ENCODE results near the gene KCNIP4. TPM values are rescaled to one million over a fixed set of nuclear protein-coding genes. Genes with fewer than 3 reads are reported as not detected.
"Not testable (repeated sequence)": the region's sequence is repeated elsewhere in the genome, so short reads cannot be mapped to it uniquely, and the experiment has no call there.

Gene KCNIP4
- total RNA-seq, 4 donors from 2014 or later = 0.19 to 0.50 (median 0.34) TPM; not detected in 1

- Histone ChIP-seq H3K9me3 (no peaks in the 10 kb centered on the region), H3K36me3 (no peaks in the 10 kb centered on the region), H3K4me3 (no peak overlapping the region), H3K4me1 (peaks cover 0 to 15% (median 10%) of the 10 kb centered on the region in 4 donors), H3K27me3 (no peaks in the 10 kb centered on the region), H3K27ac (replicated peaks in 1 of 4) (no peak overlapping the region)
- 30% methylated on average over 4 of the region's 4 CpGs for WGBS
- intact Hi-C loops (cut with DNase I) = no loop called here
- no peak for DNase-seq (ENCODE audit: extremely low spot score)
- TF ChIP-seq CTCF (IDR thresholded peaks at IDR 0.05) (no peak), POLR2AphosphoS5 (IDR thresholded peaks at IDR 0.05) (no peak), POLR2A (IDR thresholded peaks at IDR 0.05; ENCODE audit: low read depth) (no peak), EP300 (IDR thresholded peaks at IDR 0.05) (no peak)
Observed at GRCh38 chr4:20809812-20810211, 1138.8 kb downstream of the KCNIP4 start.

- Histone ChIP-seq H3K27ac (replicated peaks in 1 of 4) (no peak overlapping the region), H3K4me1 (no peaks in the 10 kb centered on the region), H3K9me3 (peaks cover 0 to 7% (median 2%) of the 10 kb centered on the region in 4 donors), H3K4me3 (no peak overlapping the region), H3K27me3 (no peaks in the 10 kb centered on the region), H3K36me3 (no peaks in the 10 kb centered on the region)
- TF ChIP-seq CTCF (IDR thresholded peaks at IDR 0.05) (no peak), POLR2A (IDR thresholded peaks at IDR 0.05; ENCODE audit: low read depth) (no peak), EP300 (IDR thresholded peaks at IDR 0.05) (no peak), POLR2AphosphoS5 (IDR thresholded peaks at IDR 0.05) (no peak)
- DNase-seq (ENCODE audit: extremely low spot score) = no peak
- intact Hi-C loops (cut with DNase I) = no loop called here
- 87% methylated on average over 1 of the region's 1 CpG for WGBS
Observed at GRCh38 chr4:20805716-20806115, 1142.9 kb downstream of the KCNIP4 start.

DNA sequence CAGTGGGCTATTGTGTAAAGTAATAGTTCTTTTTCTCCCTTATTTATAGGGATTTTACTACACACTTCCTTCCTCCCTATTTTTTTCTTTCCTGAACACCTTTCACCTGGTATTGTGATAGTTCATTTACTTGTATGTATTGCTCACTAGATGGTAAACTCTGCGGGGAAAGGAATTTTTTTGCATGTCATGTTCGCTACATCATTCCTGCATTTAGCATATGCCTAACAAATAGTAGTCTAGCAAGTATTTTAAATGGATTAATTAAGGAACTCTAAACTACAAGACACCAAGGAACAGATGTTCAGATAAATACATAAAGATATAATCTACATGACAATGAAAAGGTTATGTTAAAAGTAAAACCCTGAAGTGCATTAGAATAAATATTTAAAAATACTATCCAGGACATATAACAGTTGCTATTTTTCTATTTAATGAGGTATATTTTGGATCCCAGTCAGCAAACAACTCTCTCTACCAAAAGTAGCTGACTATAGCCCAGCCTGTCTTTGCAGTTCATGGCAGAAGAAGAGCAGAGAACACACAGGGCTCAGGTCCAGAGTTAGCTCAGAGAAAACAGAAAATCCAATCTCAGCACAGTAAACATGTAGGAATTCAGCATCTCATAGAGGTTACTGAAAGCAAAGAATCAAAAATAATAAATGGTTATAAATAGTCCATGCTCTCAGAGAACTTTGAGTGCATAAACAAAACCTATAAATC is 1160.5 kb downstream of the KCNIP4 start:
- WGBS = 54% methylated on average over 2 of the region's 2 CpGs
- no peaks in the 10 kb centered on the region for H3K36me3 ChIP-seq
- no peak for DNase-seq (ENCODE audit: extremely low spot score)
- H3K4me3 ChIP-seq = no peak overlapping the region
- TF ChIP-seq POLR2AphosphoS5 (IDR thresholded peaks at IDR 0.05) = no peak
- no peak for TF ChIP-seq CTCF (IDR thresholded peaks at IDR 0.05)
- TF ChIP-seq EP300 (IDR thresholded peaks at IDR 0.05) = no peak
- intact Hi-C loops (cut with DNase I) = no loop called here
- no peaks in the 10 kb centered on the region for H3K4me1 ChIP-seq
- no peaks in the 10 kb centered on the region for H3K27me3 ChIP-seq
- no peak overlapping the region for H3K27ac ChIP-seq (replicated peaks in 1 of 4)
- H3K9me3 ChIP-seq = peaks cover 0 to 5% (median 4%) of the 10 kb centered on the region in 4 donors

DNA sequence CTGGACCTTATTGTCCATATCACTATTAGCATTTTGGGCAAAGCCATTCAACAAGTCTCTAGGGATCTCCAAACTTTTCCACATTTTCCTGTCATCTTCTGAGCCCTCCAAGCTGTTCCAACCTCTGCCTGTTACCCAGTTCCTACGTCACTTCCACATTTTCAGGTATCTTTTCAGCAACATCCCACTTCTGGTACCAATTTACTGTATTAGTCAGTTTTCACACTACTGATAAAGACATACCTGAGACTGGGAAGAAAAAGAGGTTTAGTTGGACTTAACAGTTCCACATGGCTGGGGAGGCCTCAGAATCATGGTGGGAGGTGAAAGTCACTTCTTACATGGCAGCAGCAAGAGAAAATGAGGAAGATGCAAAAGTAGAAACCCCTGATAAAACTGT is 1165.4 kb downstream of the KCNIP4 start:
- H3K9me3 ChIP-seq = peaks cover 0 to 28% (median 11%) of the 10 kb centered on the region in 4 donors
- DNase-seq (ENCODE audit: extremely low spot score); intact Hi-C loops (cut with DNase I); H3K27me3 ChIP-seq; H3K4me1 ChIP-seq; H3K4me3 ChIP-seq; H3K36me3 ChIP-seq; H3K27ac ChIP-seq (replicated peaks in 1 of 4): not testable (repeated sequence)
- WGBS = 95% methylated on average over 1 of the region's 1 CpG

- TF ChIP-seq CTCF (IDR thresholded peaks at IDR 0.05) (no peak), POLR2AphosphoS5 (IDR thresholded peaks at IDR 0.05) (no peak), POLR2A (IDR thresholded peaks at IDR 0.05; ENCODE audit: low read depth) (no peak), EP300 (IDR thresholded peaks at IDR 0.05) (no peak)
- intact Hi-C loops (cut with DNase I) = no loop called here
- no peaks in the 10 kb centered on the region for H3K27me3 ChIP-seq
- DNase-seq (ENCODE audit: extremely low spot score) = no peak
- peaks cover 0 to 28% (median 10%) of the 10 kb centered on the region in 4 donors for H3K9me3 ChIP-seq
- H3K4me1 ChIP-seq = peaks cover 0 to under 1% (median 0%) of the 10 kb centered on the region in 4 donors
- WGBS = 87% methylated on average over 1 of the region's 1 CpG
- no peak overlapping the region for H3K27ac ChIP-seq (replicated peaks in 1 of 4)
- no peaks in the 10 kb centered on the region for H3K36me3 ChIP-seq
- no peak overlapping the region for H3K4me3 ChIP-seq
Observed at GRCh38 chr4:20778896-20779295, 1169.7 kb downstream of the KCNIP4 start.

Measured in esophagus muscularis mucosa (tissue), 4 donors.